22Rv1 (cell line): ENCODE data around the gene DGKG.

ENCODE experiments used
- ZFX ChIP-seq: fragments of 450-650 bp; IDR thresholded peaks from 2 replicates; pipeline ENCODE4 v1.6.1; 2017; ENCODE audit warnings: antibody characterized with exemption, borderline replicate concordance
- TF ChIP-seq, protein P1 (sequence below): fragments of 450-650 bp; IDR thresholded peaks from 2 replicates; pipeline ENCODE4 v1.5.1; 2017; ENCODE audit warnings: mild to moderate bottlenecking

DNA sequence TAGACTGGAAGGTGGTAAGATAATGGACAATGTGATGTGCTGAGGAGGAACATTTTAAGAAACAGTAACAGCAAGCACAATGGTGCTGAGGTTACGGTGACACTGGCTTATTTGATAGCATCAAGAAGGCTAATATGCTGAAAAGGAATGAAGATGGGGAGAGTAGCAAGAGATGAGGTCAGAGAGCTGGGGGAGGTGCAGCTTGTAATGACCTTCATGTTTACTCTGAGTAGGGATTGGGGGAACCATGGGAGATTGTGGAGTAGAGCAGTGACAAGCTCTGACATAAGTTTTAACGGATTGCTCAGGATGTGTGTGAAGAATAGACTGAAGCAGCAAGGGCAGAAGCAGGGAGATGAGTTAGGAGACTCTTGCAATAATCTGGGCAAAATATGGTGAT lies 56.7 kb downstream of the DGKG start:
- TF ChIP-seq, protein P1, sequence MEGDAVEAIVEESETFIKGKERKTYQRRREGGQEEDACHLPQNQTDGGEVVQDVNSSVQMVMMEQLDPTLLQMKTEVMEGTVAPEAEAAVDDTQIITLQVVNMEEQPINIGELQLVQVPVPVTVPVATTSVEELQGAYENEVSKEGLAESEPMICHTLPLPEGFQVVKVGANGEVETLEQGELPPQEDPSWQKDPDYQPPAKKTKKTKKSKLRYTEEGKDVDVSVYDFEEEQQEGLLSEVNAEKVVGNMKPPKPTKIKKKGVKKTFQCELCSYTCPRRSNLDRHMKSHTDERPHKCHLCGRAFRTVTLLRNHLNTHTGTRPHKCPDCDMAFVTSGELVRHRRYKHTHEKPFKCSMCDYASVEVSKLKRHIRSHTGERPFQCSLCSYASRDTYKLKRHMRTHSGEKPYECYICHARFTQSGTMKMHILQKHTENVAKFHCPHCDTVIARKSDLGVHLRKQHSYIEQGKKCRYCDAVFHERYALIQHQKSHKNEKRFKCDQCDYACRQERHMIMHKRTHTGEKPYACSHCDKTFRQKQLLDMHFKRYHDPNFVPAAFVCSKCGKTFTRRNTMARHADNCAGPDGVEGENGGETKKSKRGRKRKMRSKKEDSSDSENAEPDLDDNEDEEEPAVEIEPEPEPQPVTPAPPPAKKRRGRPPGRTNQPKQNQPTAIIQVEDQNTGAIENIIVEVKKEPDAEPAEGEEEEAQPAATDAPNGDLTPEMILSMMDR = no peak
- no peak for TF ChIP-seq ZFX
